GF-D8 (cell line): ENCODE measurements around the gene SMIM14.

Experiments
- DNase-seq: peaks from one replicate; lab custom pipeline; 2025; lab: John Stamatoyannopoulos, UW

The SMIM14 gene

GRCh38 chr4:39498727-39499020, 140.0 kb downstream of the SMIM14 start:
- no peak for DNase-seq

- DNase-seq: no peak
Measured at GRCh38 chr4:39497909-39498726, 140.5 kb downstream of the SMIM14 start.
